Stomach (tissue), 19 donors: ENCODE data around the gene KRTAP17-1. TPM values are rescaled to one million over a fixed set of nuclear protein-coding genes. Genes with fewer than 3 reads are reported as not detected.

Experiments
- DNase-seq, 2 donors: peaks; one replicate each; pipeline versions ENCODE4 v3.0.0 to v3.0.0-alpha.2; 2013 to 2019
- H3K27ac ChIP-seq, 5 donors: fragments of 200-600 bp in 4 of 5; sonication (generic) in 4 of 5; one replicate each; pipeline ENCODE4 v1.5.1; 2013 to 2019; ENCODE audit warnings: mild to moderate bottlenecking in 1 of 5, moderate library complexity in 1 of 5
- H3K27me3 ChIP-seq, 3 donors: fragments of 200-600 bp; sonication (generic); one replicate each; pipeline ENCODE4 v1.5.1; 2017 to 2019; ENCODE audit warnings: mixed run types in 1 of 3
- H3K36me3 ChIP-seq, 4 donors: fragments of 200-600 bp; sonication (generic); 1 replicate in 3 of 4; 2 replicates in 1 of 4; pipeline ENCODE4 v1.5.1; 2016 to 2019
- H3K4me1 ChIP-seq, 4 donors: fragments of 200-600 bp; sonication (generic); one replicate each; pipeline ENCODE4 v1.5.1; 2016 to 2019
- H3K4me3 ChIP-seq, 4 donors: fragments of 200-600 bp; sonication (generic) in 3 of 4; one replicate each; pipeline ENCODE4 v1.5.1; 2016 to 2019; ENCODE audit warnings: mild to moderate bottlenecking in 1 of 4
- H3K9me3 ChIP-seq, 4 donors: fragments of 200-600 bp; sonication (generic); one replicate each; pipeline ENCODE4 v1.5.1; 2016 to 2019
- CTCF ChIP-seq, 7 experiments: fragments of 450-650 bp in 4 of 7; fragments of 200-600 bp in 3 of 7; sonication (generic) in 3 of 7; IDR thresholded peaks; one replicate each; pipeline ENCODE4 v1.5.1; 2016 to 2019; ENCODE audit warnings: antibody characterized with exemption in 7 of 7, control low read depth in 2 of 7, mild to moderate bottlenecking in 1 of 7
- EP300 ChIP-seq: sonication (generic); formaldehyde crosslinking; IDR thresholded peaks from one replicate; pipeline ENCODE4 v1.6.1; 2017; ENCODE audit warnings: antibody characterized with exemption
- POLR2A ChIP-seq, 4 donors: fragments of 450-650 bp; IDR thresholded peaks; one replicate each; pipeline ENCODE4 v1.6.1; 2016; ENCODE audit warnings: antibody characterized with exemption in 4 of 4, control low read depth in 2 of 4, mild to moderate bottlenecking in 1 of 4, moderate library complexity in 1 of 4
- POLR2AphosphoS5 ChIP-seq, 3 donors: sonication (generic); formaldehyde crosslinking; IDR thresholded peaks; one replicate each; pipeline ENCODE4 v1.6.1; 2016; ENCODE audit warnings: antibody characterized with exemption in 3 of 3
- WGBS, 5 donors: extraction: QIAGEN DNeasy Blood & Tissue Kit in 3 of 5; methylation state at CpG; one replicate each; pipeline versions ENCODE4 v1.1.5 to v1.1.7; 2013 to 2018; 5-methylcytosine and 5-hydroxymethylcytosine counted together
- intact Hi-C: fragments of 100-400 bp; cut with DNase I; formaldehyde crosslinking; loops from one replicate; pipeline ENCODE4 v1.15.1; 2023; ENCODE audit warnings: low total_unique reads
- long read RNA-seq, 10 donors: transcript quantifications; one replicate each; lab custom pipeline, GENCODE V29; 2026
- polyA plus RNA-seq, 3 donors: library from polyadenylated mRNA; stranded (reverse); fragments of 200-250 nt; gene quantifications; one replicate each; pipeline ENCODE4 v1.2.3, GENCODE V29; 2013
- total RNA-seq, 5 donors: library from RNA; depleted of rRNA; stranded (reverse); fragments of >200 nt; gene quantifications; one replicate each; pipeline versions ENCODE4 v1.1.0 to v1.2.3, GENCODE V29; 2014 to 2016
- donor health status: healthy with polysubstance abuse.
- donor health status: Bipolar disorder and iron deficiency.
- donor health status: healthy.

The KRTAP17-1 gene
- not detected for total RNA-seq
- not detected for polyA plus RNA-seq
- long read RNA-seq, donor 1: 0 reads
- long read RNA-seq, donor 2: 0 reads
- long read RNA-seq, donor 3: 0 reads
- long read RNA-seq, donor 4: 0 reads
- long read RNA-seq, donor 5: 0 reads
- long read RNA-seq, donor 6: 0 reads
- long read RNA-seq, donor 7: 0 reads
- long read RNA-seq, donor 8: 0 reads
- long read RNA-seq, donor 9: 0 reads
- long read RNA-seq, donor 10: 0 reads

- WGBS, 5 donors: 82 to 88% (median 84%) methylated on average over 17 to 24 of the region's 24 CpGs
- DNase-seq: no peak
- peaks cover 0 to 12% (median 0%) of the 10 kb centered on the region in 4 donors for H3K9me3 ChIP-seq
- H3K27me3 ChIP-seq: peaks cover 0 to 19% (median 3%) of the 10 kb centered on the region in 3 donors
- TF ChIP-seq CTCF (IDR thresholded peaks at IDR 0.05) (no peak), POLR2A (IDR thresholded peaks at IDR 0.05) (no peak), EP300 (no peak), POLR2AphosphoS5 (IDR thresholded peaks at IDR 0.05) (no peak)
- H3K4me3 ChIP-seq: no peak within 1 kb of the TSS
- H3K4me1 ChIP-seq: no peaks in the 10 kb centered on the region
- H3K36me3 ChIP-seq: no peaks in the 10 kb centered on the region
- intact Hi-C loops: no loop called here
- no peak within 1 kb of the TSS for H3K27ac ChIP-seq
These were observed at the start of gene KRTAP17-1 for GRCh38 chr17:41315204-41315794. TSS of gene KRTAP17-1 (minus strand) at chr17:41315710. CDS start at chr17:41315650, 60 bp downstream.

- 76 to 93% (median 86%) methylated on average over 2 of the region's 2 CpGs for WGBS, 5 donors
- Histone ChIP-seq H3K27me3 (no peaks in the 10 kb centered on the region), H3K9me3 (no peaks in the 10 kb centered on the region), H3K36me3 (no peaks in the 10 kb centered on the region), H3K27ac (no peak overlapping the region), H3K4me1 (no peaks in the 10 kb centered on the region), H3K4me3 (no peak overlapping the region)
- DNase-seq: no peak
- TF ChIP-seq CTCF (IDR thresholded peaks at IDR 0.05): no peak
- intact Hi-C loops: no loop called here
These were observed 48.4 kb upstream of the KRTAP17-1 start for GRCh38 chr17:41363881-41364280.

- no peaks in the 10 kb centered on the region for H3K4me1 ChIP-seq
- 79 to 90% (median 81%) methylated on average over 5 of the region's 5 CpGs for WGBS, 5 donors
- TF ChIP-seq EP300 (no peak), CTCF (IDR thresholded peaks at IDR 0.05) (no peak), POLR2AphosphoS5 (IDR thresholded peaks at IDR 0.05) (no peak), POLR2A (IDR thresholded peaks at IDR 0.05) (no peak)
- H3K36me3 ChIP-seq: no peaks in the 10 kb centered on the region
- intact Hi-C loops: no loop called here
- DNase-seq: no peak
- no peak overlapping the region for H3K4me3 ChIP-seq
- H3K27me3 ChIP-seq: no peaks in the 10 kb centered on the region
- H3K27ac ChIP-seq: no peak overlapping the region
- H3K9me3 ChIP-seq: no peaks in the 10 kb centered on the region
These were observed 44.9 kb upstream of the KRTAP17-1 start for GRCh38 chr17:41360296-41360995.

GRCh38 chr17:41354536-41354935 lies 39.0 kb upstream of the KRTAP17-1 start:
- Histone ChIP-seq H3K36me3 (no peaks in the 10 kb centered on the region), H3K4me1 (no peaks in the 10 kb centered on the region), H3K27me3 (no peaks in the 10 kb centered on the region), H3K9me3 (no peaks in the 10 kb centered on the region), H3K27ac (no peak overlapping the region), H3K4me3 (no peak overlapping the region)
- 87 to 92% (median 87%) methylated on average over 4 of the region's 4 CpGs for WGBS, 5 donors
- intact Hi-C loops: no loop called here
- no peak for DNase-seq
- TF ChIP-seq EP300: no peak
- TF ChIP-seq CTCF (IDR thresholded peaks at IDR 0.05): no peak
- no peak for TF ChIP-seq POLR2AphosphoS5 (IDR thresholded peaks at IDR 0.05)
